ENCODE data around the gene KCNG2.

GRCh38 chr18:79852561-79853302 is 55.0 kb downstream of the KCNG2 start:
- no peak for TF ChIP-seq EZH2 (IDR thresholded peaks at IDR 0.05; ENCODE audit: borderline replicate concordance)
- no peak for TF ChIP-seq CTCF (IDR thresholded peaks at IDR 0.05; ENCODE audit: poor library complexity)
